ENCODE data around the gene FPR3. TPM values are rescaled to one million over a fixed set of nuclear protein-coding genes. Genes with fewer than 3 reads are reported as not detected.
A peak's percentile ranks its signal among the peaks of the same experiment; 100 is the strongest.

FPR3 gene
- total and polyA plus RNA-seq, 9 of the 15 experiments (the other 6 are each of a cell fraction or from before 2014, with no cell fraction given): 0.08 to 0.51 (median 0.22) TPM; not detected in 1

DNA sequence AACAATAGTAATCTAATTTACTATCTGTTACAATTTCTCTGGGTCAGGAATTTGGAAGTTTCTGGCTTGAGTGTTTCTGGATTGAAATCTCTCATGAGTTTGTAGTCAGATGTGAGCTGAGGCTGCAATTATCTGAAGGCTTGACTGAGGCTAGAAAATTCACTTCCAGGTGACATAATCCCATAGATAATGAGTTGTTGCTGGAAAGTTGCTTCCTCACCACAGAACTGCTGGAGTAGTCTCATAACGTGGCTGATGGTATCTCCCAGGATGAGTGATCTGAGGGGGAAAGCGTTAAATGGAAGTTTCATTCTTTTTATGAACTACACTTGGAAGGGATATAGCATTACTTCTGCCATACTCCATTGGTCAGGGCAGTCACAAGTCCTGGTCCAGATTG, 15.3 kb upstream of the FPR3 start (continued):
- TF ChIP-seq ARID3A (IDR thresholded peaks at IDR 0.05; ENCODE audit: borderline replicate concordance, low read depth, low read length) (no peak), NR2C2 (CRISPR knock-in tag; IDR thresholded peaks at IDR 0.05) (no peak), NR2C2 (tag; IDR thresholded peaks at IDR 0.05) (0 out of 2 replicates have a peak, but pooled peaks have one; percentile 23), SMAD3 (CRISPR knock-in tag; conservative IDR thresholded peaks at IDR 0.05) (no peak), ZNF175 (CRISPR knock-in tag; IDR thresholded peaks at IDR 0.05; ENCODE audit: low read depth) (0 out of 2 replicates have a peak, but pooled peaks have one; percentile 34), TEAD2 (tag; IDR thresholded peaks at IDR 0.05) (no peak), ZEB2 (IDR thresholded peaks at IDR 0.05) (peak; percentile 30; the same call in 1 of the 2 replicates), ERF (CRISPR knock-in tag; IDR thresholded peaks at IDR 0.05) (no peak), TRIM24 (IDR thresholded peaks at IDR 0.05) (0 out of 4 replicates have a peak, but pooled peaks of 1 of the 2 experiments have one; percentile 35), ZFX (CRISPR knock-in tag; IDR thresholded peaks at IDR 0.05) (no peak), ZNF121 (CRISPR knock-in tag; conservative IDR thresholded peaks at IDR 0.05) (no peak), ATF3 (IDR thresholded peaks at IDR 0.05) (peak; percentile 32; the same call in 1 of the 2 replicates), ATF3 (CRISPR knock-in tag; conservative IDR thresholded peaks at IDR 0.05) (no peak), CLOCK (CRISPR knock-in tag; IDR thresholded peaks at IDR 0.05; ENCODE audit: borderline replicate concordance) (no peak), MAX (CRISPR knock-in tag; IDR thresholded peaks at IDR 0.05) (no peak), C11orf30 (IDR thresholded peaks at IDR 0.05; ENCODE audit: low read depth) (peak; percentile 12; the same call in 1 of the 2 replicates)
- TF ChIP-seq, protein P1, sequence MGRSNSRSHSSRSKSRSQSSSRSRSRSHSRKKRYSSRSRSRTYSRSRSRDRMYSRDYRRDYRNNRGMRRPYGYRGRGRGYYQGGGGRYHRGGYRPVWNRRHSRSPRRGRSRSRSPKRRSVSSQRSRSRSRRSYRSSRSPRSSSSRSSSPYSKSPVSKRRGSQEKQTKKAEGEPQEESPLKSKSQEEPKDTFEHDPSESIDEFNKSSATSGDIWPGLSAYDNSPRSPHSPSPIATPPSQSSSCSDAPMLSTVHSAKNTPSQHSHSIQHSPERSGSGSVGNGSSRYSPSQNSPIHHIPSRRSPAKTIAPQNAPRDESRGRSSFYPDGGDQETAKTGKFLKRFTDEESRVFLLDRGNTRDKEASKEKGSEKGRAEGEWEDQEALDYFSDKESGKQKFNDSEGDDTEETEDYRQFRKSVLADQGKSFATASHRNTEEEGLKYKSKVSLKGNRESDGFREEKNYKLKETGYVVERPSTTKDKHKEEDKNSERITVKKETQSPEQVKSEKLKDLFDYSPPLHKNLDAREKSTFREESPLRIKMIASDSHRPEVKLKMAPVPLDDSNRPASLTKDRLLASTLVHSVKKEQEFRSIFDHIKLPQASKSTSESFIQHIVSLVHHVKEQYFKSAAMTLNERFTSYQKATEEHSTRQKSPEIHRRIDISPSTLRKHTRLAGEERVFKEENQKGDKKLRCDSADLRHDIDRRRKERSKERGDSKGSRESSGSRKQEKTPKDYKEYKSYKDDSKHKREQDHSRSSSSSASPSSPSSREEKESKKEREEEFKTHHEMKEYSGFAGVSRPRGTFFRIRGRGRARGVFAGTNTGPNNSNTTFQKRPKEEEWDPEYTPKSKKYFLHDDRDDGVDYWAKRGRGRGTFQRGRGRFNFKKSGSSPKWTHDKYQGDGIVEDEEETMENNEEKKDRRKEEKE (IDR thresholded peaks at IDR 0.05; ENCODE audit: borderline replicate concordance in 1 of 2, control insufficient read depth in 1 of 2, low read depth in 2 of 2, low read length in 1 of 2): no peak
- TF ChIP-seq, protein P2, sequence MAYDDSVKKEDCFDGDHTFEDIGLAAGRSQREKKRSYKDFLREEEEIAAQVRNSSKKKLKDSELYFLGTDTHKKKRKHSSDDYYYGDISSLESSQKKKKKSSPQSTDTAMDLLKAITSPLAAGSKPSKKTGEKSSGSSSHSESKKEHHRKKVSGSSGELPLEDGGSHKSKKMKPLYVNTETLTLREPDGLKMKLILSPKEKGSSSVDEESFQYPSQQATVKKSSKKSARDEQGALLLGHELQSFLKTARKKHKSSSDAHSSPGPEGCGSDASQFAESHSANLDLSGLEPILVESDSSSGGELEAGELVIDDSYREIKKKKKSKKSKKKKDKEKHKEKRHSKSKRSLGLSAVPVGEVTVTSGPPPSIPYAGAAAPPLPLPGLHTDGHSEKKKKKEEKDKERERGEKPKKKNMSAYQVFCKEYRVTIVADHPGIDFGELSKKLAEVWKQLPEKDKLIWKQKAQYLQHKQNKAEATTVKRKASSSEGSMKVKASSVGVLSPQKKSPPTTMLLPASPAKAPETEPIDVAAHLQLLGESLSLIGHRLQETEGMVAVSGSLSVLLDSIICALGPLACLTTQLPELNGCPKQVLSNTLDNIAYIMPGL (CRISPR knock-in tag; IDR thresholded peaks at IDR 0.05): no peak
